Stimulated activated naive CD8-positive, alpha-beta T cell treated with anti-CD3 and anti-CD28 coated beads, Interleukin-15, amount 100 ng/mL, for 72 hours (primary cell): ENCODE data around the gene ADGRL3.
"Not testable (repeated sequence)": the region's sequence is repeated elsewhere in the genome, so short reads cannot be mapped to it uniquely, and the experiment has no call there.

Experiments used
- ATAC-seq: fragments of 150-1000 bp; cut with Tn5 transposase; 2 replicates; pipeline ENCODE4 v1.10.0; 2021; ENCODE audit warnings: mild to moderate bottlenecking, moderate library complexity
- DNase-seq, 2 donors: peaks; one replicate each; pipeline ENCODE4 v3.0.0; 2021 to 2022
- H3K27ac Mint-ChIP-seq, 2 donors: one replicate each; pipeline ENCODE4 v1.8.0; 2022; ENCODE audit warnings: mild to moderate bottlenecking in 2 of 2, mixed read lengths in 2 of 2, moderate library complexity in 2 of 2
- H3K27me3 Mint-ChIP-seq: one replicate; pipeline ENCODE4 v1.8.0; 2022; ENCODE audit warnings: mixed read lengths
- H3K4me1 Mint-ChIP-seq: one replicate; pipeline ENCODE4 v1.8.0; 2022; ENCODE audit warnings: mild to moderate bottlenecking, mixed read lengths
- H3K4me3 Mint-ChIP-seq, 2 donors: one replicate each; pipeline ENCODE4 v1.8.0; 2022; ENCODE audit warnings: mild to moderate bottlenecking in 2 of 2, mixed read lengths in 2 of 2, moderate library complexity in 1 of 2
- H3K9me3 Mint-ChIP-seq, 2 donors: one replicate each; pipeline ENCODE4 v1.8.0; 2022; ENCODE audit warnings: mixed read lengths in 2 of 2

Gene ADGRL3

DNA sequence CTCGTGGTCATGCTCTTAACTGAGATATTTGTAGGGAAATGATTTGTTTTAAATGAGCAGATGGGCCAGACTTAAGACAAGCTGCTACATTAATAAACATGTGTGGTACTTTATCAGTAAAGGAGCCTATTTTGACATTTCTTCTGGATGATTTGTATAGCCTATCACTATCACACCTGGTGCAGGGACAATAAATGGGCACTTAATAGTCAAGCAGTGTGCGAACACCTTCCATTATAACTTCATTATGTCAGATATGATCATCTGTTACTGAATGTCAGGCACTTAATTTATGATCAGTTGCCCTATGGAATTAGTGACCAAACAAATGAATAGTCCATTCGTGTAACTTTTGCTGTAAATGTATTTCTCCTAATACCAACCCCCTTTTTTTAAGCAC is 628.8 kb downstream of the ADGRL3 start:
- peaks cover 0 to 4% of the 10 kb centered on the region in 2 donors for H3K9me3 Mint-ChIP-seq
- no peak for ATAC-seq
- H3K4me3 Mint-ChIP-seq: no peak overlapping the region
- H3K27ac Mint-ChIP-seq: no peak overlapping the region
- DNase-seq: no peak
- no peaks in the 10 kb centered on the region for H3K27me3 Mint-ChIP-seq
- H3K4me1 Mint-ChIP-seq: no peaks in the 10 kb centered on the region

DNA sequence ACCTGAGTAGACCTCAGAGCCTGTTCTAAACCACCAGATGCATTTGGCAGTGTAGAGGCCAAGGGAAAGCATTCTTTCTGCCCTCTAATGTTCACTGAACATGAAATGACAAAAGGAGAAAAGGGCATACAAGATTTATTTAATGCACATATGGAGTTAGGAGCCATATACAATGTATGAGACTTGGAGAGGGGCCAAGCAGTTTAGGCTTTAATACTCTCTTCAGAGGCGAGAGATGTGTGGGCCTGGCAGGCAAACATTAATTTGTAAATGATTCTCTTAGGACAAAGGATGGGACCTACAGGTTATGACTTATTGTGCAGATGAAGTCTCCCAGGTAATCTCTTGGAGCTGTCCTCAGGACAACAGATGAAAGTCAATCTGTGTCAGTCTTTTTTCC is 631.9 kb downstream of the ADGRL3 start:
- Mint-ChIP-seq H3K4me3 (no peak overlapping the region), H3K9me3 (peaks cover 0 to 5% of the 10 kb centered on the region in 2 donors), H3K4me1 (no peaks in the 10 kb centered on the region), H3K27ac (no peak overlapping the region), H3K27me3 (no peaks in the 10 kb centered on the region)
- ATAC-seq (no peak), DNase-seq (no peak)

DNA sequence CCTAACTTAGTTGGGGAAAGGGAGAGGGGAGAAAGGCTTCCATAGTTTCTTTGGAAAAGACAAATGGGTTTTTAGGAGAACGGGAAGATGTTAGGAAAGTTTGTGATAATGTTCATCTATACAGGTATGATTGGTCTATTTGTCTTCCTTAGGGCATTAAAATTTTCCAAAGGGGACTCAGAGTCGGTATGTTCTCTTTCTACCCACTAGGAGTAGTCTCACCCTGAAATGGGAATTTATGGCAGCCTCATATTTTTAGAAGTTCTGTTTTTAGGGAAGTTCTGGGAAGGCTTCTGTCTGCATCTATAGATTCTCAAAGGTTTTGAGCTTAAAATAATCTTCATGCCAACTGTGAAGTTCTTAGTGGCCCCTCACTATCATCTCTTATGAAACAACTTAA is 637.3 kb downstream of the ADGRL3 start:
- Mint-ChIP-seq H3K4me1 (no peaks in the 10 kb centered on the region), H3K4me3 (no peak overlapping the region), H3K27me3 (no peaks in the 10 kb centered on the region), H3K9me3 (peaks cover 0 to 4% of the 10 kb centered on the region in 2 donors), H3K27ac (no peak overlapping the region)
- no peak for DNase-seq
- ATAC-seq: no peak

DNA sequence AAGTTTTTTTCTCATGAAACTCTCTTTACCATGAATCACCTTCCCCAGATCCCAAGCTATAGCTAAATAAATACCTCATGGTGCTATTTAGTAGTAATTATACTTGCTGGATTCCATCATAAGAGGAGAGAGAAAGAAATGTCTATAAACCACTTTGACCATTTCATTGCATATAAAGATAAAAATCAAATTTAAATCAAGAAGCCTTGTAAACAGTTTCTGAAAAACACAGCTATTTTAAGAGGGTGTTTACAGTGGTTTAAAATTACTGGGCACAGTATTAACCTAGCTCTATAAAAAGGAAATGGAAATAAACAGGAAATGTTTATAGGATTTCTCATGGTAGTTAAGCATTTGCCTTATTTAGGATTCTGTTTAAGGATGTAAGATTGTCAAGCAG is 637.9 kb downstream of the ADGRL3 start:
- Mint-ChIP-seq H3K27ac (no peak overlapping the region), H3K4me3 (no peak overlapping the region), H3K4me1 (no peaks in the 10 kb centered on the region), H3K27me3 (no peaks in the 10 kb centered on the region), H3K9me3 (peaks cover 0 to 4% of the 10 kb centered on the region in 2 donors)
- ATAC-seq (no peak), DNase-seq (no peak)

DNA sequence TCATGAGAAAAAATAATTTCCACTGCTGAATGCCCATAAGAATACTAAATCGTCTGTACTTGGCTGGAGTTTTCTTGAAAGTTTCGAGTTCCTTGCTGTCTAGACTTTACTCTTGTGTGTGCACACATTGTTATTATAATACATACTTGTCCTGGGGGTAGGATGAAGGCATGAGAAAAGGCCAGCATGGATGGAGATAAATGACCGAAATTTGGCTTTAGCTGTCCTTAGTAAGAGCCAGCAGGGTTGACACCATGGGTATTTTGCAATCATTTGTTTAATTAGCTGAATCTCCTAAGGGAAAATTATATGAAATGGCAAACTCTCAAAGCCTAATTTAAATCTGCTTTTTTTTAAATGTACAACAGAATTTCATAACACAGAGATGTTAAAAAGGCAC is 641.6 kb downstream of the ADGRL3 start:
- Mint-ChIP-seq H3K4me1 (no peaks in the 10 kb centered on the region), H3K27ac (no peak overlapping the region), H3K9me3 (peaks cover 0 to 9% of the 10 kb centered on the region in 2 donors), H3K4me3 (no peak overlapping the region), H3K27me3 (no peaks in the 10 kb centered on the region)
- no peak for ATAC-seq
- no peak for DNase-seq

DNA sequence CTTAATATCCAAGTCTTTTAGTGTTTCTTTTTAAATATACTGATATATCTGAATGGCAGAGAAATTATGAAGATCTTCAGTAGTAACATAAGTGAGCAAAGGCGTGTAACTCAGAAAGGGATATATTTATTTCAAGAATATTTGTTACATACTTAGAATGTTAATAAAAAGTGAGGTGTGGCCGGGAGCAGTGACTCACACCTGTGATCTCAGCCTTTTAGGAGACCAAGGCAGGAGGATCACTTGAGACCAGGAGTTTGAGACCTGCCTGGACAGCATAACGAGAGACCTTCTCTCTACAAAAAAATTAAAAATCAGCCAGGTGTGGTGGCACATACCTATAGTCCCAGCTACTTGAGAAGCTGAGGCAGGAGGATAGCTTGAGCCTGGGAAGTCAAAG is 651.0 kb downstream of the ADGRL3 start:
- Mint-ChIP-seq H3K4me3 (no peak overlapping the region), H3K27me3 (no peaks in the 10 kb centered on the region), H3K27ac (no peak overlapping the region), H3K9me3 (no peaks in the 10 kb centered on the region), H3K4me1 (no peaks in the 10 kb centered on the region)
- no peak for DNase-seq
- no peak for ATAC-seq

DNA sequence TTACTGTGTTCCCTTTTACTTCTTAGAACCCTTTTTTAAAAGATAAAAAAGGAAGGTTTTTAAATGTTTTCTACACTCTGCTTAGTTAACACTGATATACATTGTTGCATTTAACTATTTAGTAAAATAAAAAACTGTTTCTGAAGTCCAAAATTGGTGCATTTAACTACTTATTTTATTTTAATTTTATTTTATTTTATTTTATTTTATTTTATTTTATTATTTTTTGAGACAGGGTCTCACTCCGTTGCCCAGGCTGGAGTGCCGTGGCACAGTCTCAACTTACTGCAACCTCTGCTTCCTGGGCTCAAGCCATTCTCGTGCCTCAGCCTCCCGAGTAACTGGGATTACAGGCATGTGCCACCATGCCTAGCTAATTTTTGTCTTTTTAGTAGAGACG is 652.0 kb downstream of the ADGRL3 start:
- H3K4me3 Mint-ChIP-seq, H3K4me1 Mint-ChIP-seq, ATAC-seq: not testable (repeated sequence)

DNA sequence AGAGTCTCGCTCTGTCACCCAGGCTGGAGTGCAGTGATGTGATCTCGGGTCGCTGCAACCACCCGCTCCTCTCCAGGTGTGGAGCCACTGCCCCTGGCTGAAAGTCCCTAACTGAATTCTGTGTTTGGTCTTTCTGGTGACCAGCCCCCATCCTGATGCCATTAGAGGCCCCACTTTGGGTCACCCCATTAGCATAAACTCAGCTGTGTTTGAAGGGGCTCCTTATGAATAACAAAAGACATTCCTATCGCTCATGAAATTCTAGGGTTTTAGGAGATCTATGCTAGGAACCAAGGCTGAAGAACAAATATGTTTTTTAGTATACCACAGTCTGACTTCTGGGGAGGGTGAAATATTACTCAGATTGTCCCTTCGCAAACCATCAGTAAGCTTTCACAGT is 652.9 kb downstream of the ADGRL3 start:
- ATAC-seq (no peak), DNase-seq (no peak)
- no peak overlapping the region for H3K27ac Mint-ChIP-seq
- H3K27me3 Mint-ChIP-seq: no peaks in the 10 kb centered on the region
- no peak overlapping the region for H3K4me3 Mint-ChIP-seq
- peaks cover 10 to 11% of the 10 kb centered on the region in 2 donors for H3K9me3 Mint-ChIP-seq
- no peaks in the 10 kb centered on the region for H3K4me1 Mint-ChIP-seq

More for the DNA sequence above, 652.0 kb downstream of the ADGRL3 start:
- H3K9me3 Mint-ChIP-seq, DNase-seq, H3K27ac Mint-ChIP-seq, H3K27me3 Mint-ChIP-seq: not testable (repeated sequence)

DNA sequence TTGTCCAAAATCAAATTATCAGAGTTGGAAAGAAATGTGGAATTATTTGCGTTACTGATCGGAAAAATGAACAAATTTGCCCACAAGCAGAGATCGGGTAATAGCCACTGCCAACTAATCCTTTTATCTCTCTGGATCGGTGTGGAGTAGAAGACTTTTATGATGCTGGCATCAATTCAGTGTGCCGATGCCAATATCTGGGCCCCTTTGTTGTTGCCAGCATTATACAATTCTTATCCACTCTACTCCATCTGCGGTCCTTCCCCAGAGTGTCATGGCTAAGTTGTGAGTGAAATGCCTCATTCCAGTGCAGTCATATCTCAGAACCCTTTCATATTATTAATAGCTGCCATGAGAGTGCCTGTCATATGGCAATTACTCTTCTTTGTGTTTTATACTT is 660.2 kb downstream of the ADGRL3 start:
- no peak overlapping the region for H3K27ac Mint-ChIP-seq
- no peaks in the 10 kb centered on the region for H3K4me1 Mint-ChIP-seq
- H3K4me3 Mint-ChIP-seq: no peak overlapping the region
- ATAC-seq (no peak), DNase-seq (no peak)
- H3K27me3 Mint-ChIP-seq: no peaks in the 10 kb centered on the region
- H3K9me3 Mint-ChIP-seq: peaks cover 10 to 11% of the 10 kb centered on the region in 2 donors

DNA sequence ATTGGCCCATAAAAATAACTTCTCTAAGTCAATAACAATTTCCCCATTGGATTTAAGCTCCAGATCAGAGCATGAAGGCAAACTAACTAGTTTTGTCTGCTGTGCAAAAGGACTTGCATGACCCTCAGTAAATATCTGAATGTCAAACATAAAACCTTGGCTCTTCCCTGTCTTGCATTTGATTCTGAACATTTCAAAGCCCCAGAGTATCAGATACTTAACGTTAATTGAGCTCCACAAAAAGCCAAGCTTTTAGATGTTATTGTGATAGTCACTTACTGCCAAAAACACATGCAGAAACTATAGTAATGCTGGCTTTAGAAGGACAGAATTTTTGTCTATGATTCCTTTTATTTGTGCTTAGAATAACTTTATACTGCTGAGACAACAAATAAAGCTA is 664.2 kb downstream of the ADGRL3 start:
- Mint-ChIP-seq H3K27ac (no peak overlapping the region), H3K9me3 (peaks cover 0 to 9% of the 10 kb centered on the region in 2 donors), H3K27me3 (no peaks in the 10 kb centered on the region), H3K4me3 (no peak overlapping the region), H3K4me1 (no peaks in the 10 kb centered on the region)
- ATAC-seq: no peak
- DNase-seq: no peak

DNA sequence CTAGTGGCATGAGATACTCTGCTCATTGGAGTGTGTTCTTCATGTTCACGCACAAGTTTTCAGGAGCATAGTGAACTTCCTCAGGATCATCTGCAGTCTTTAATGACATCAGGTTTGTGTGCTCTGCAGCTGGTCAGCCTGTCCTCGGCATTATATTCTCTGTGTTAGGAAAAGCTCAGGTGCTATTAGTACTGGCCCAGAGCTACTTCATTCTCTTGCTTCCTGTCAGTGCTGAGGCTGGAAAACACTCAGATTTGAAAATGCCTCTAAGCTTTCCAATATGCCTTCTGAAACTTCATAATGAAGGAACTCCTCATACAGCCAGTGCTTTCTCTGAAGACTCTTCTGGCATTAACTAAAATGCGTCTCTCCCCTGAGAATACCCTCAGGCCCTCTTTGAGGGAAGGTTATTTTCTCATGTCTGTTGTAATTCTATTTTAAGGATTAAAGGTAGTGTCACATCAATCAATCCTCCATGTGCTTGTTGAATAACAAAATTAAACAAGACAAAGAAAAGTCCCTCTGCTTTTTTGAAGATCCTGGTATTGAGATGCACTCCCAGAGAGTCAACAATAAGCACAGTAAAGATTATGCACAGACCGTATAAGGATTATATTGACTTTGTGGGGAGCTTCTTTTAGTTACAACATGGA is 666.4 kb downstream of the ADGRL3 start:
- peaks cover 0 to 9% of the 10 kb centered on the region in 2 donors for H3K9me3 Mint-ChIP-seq
- ATAC-seq: no peak
- DNase-seq: no peak
- H3K4me3 Mint-ChIP-seq: no peak overlapping the region
- H3K27me3 Mint-ChIP-seq: no peaks in the 10 kb centered on the region
- no peak overlapping the region for H3K27ac Mint-ChIP-seq
- no peaks in the 10 kb centered on the region for H3K4me1 Mint-ChIP-seq

DNA sequence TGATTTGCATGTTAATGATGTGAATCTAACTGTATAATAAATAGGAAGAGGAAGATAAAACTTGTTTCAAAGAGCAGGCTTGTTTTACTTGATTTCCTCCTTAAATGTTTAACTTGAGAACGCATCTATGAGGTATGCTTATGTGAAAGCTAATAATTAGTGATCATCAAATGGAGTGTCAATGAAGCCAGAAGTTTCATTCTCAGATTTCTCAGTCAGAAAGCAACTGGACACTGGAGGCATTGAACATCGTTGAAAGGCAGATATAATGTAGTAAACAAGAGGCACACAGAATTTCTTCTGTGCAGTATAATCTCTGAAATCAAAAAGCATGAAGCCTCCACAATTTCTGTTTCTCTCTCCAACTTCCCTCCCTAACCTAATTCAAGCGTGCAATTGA is 672.9 kb downstream of the ADGRL3 start:
- DNase-seq (no peak), ATAC-seq (no peak)
- Mint-ChIP-seq H3K4me1 (peaks cover 5% of the 10 kb centered on the region), H3K9me3 (peaks cover 18 to 21% of the 10 kb centered on the region in 2 donors), H3K27me3 (no peaks in the 10 kb centered on the region), H3K4me3 (no peak overlapping the region), H3K27ac (no peak overlapping the region)

DNA sequence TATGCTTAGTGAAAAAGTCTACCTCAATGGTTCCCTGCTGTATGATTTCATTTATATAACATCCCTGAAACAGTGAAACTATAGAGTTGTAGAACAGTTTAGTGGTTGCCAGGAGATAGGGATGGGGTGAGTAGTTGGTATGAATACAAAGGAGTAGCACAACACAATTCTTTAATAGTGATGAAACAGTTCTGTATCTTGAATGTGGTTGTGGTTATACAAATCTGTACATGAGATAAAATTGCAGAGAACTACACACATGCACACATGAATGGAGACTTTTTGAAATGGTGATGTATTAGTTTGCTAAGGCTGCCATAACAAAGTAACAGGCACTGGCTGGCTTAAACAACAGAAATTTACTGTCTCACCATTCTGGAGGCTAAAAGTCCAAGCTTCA is 677.1 kb downstream of the ADGRL3 start:
- DNase-seq: no peak
- peaks cover 5 to 22% of the 10 kb centered on the region in 2 donors for H3K9me3 Mint-ChIP-seq
- ATAC-seq: no peak
- no peak overlapping the region for H3K27ac Mint-ChIP-seq
- no peaks in the 10 kb centered on the region for H3K27me3 Mint-ChIP-seq
- H3K4me1 Mint-ChIP-seq: peaks cover 6% of the 10 kb centered on the region
- no peak overlapping the region for H3K4me3 Mint-ChIP-seq

DNA sequence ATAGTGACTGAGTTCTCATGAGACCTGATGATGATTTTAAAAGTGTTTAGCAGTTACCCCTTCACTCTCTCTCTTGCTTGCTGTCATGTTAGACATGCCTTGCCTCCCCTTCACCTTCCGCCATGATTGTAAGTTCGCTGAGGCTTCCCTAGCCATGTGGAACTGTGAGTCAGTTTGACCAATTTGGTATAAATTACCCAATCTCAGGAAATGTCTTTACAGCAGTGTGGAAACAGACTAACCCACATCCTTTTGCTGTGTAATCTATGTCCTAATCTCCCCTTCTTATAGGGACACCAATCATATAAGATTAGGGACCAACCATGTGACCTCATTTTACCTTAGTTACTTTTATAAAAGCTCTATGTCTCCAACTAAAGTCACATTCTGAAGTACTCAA is 677.8 kb downstream of the ADGRL3 start:
- no peak overlapping the region for H3K4me3 Mint-ChIP-seq
- peaks cover 6 to 28% of the 10 kb centered on the region in 2 donors for H3K9me3 Mint-ChIP-seq

DNA sequence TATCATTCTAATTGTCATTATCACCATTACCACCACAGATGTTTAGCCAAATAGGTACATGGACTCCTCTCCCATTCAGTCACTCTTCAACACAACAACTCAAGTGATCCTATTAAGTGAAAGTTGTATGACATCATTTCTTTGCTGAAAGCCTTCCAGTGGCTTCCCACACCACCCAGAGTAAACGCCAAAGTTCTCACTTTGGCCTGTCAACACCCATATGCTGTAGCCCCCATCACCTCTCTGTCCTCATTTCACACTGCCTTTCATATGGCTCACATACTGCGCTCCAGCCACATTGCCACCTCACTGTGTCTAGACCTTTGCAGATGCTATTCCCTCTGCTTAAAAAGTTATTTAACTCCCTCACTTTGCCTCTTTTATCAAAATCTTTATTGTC is 682.3 kb downstream of the ADGRL3 start:
- Mint-ChIP-seq H3K27ac (peak overlapping the region in 1 of 2 donors; percentile 35), H3K4me1 (peaks cover 6% of the 10 kb centered on the region), H3K27me3 (no peaks in the 10 kb centered on the region), H3K9me3 (peaks cover 14 to 18% of the 10 kb centered on the region in 2 donors), H3K4me3 (no peak overlapping the region)
- DNase-seq (no peak), ATAC-seq (no peak)

More for the DNA sequence above, 677.8 kb downstream of the ADGRL3 start:
- Mint-ChIP-seq H3K27ac (no peak overlapping the region), H3K27me3 (no peaks in the 10 kb centered on the region), H3K4me1 (peaks cover 6% of the 10 kb centered on the region)
- ATAC-seq: no peak
- DNase-seq: no peak

DNA sequence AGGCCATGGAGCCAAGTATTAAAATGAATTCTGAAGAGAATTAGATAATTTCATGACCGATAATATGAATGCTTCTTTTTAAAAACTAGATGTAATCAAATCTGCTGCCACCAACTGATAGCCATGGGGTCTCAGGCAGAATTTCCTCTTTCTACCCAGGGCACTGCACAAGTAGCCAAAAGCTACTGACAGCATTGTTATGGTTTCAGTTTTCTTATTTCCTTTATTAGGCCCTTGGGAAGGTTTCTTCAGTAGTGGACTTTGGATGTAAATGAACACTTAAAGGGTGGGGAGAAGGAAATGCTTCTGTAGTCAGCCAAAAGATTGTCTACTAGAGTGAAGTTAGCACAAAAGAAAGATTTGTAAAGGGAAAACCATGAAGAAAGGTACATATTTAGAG is 686.0 kb downstream of the ADGRL3 start:
- no peak overlapping the region for H3K27ac Mint-ChIP-seq
- ATAC-seq (no peak), DNase-seq (no peak)
- H3K4me3 Mint-ChIP-seq: no peak overlapping the region
- H3K27me3 Mint-ChIP-seq: no peaks in the 10 kb centered on the region
- no peaks in the 10 kb centered on the region for H3K4me1 Mint-ChIP-seq
- H3K9me3 Mint-ChIP-seq: peaks cover 11 to 13% of the 10 kb centered on the region in 2 donors

DNA sequence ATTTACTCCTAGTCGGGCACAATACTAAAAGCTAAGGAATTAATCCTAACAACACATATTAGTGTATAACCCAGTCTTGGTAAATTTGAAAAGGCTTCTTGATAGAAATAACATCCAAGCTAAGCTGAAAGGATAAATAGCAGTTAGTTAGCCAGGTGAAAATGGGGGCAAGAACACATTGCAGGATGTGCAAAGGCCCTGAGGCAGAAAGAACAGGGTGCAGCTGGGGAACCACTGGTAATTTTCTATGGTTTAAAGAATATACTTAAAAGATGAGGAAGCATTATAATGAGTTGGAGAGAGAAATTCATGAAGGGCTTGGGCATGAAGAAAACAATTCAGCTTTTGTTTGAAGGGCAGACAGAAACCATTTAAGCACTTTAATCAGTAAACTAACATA is 689.0 kb downstream of the ADGRL3 start:
- no peak for ATAC-seq
- no peak overlapping the region for H3K27ac Mint-ChIP-seq
- H3K9me3 Mint-ChIP-seq: peaks cover 0 to 13% of the 10 kb centered on the region in 2 donors
- DNase-seq: no peak
- no peaks in the 10 kb centered on the region for H3K27me3 Mint-ChIP-seq
- no peaks in the 10 kb centered on the region for H3K4me1 Mint-ChIP-seq
- no peak overlapping the region for H3K4me3 Mint-ChIP-seq
